HepG2 (cell line): Measurements from ENCODE around the gene ZIC2. TPM values are rescaled to one million over a fixed set of nuclear protein-coding genes. Genes with fewer than 3 reads are reported as not detected.
A peak's percentile ranks its signal among the peaks of the same experiment; 100 is the strongest.

Experiments
- GABPB1 ChIP-seq: IDR thresholded peaks from 2 replicates; pipeline ENCODE4 v1.6.1; 2016; ENCODE audit warnings: mild to moderate bottlenecking, missing genetic modification reagents, moderate library complexity, missing compliant biosample characterization
- HNRNPH1 ChIP-seq: fragments of 200-400 bp; formaldehyde crosslinking; optimal IDR thresholded peaks from 2 replicates; pipeline ENCODE3; 2017; ENCODE audit warnings: mild to moderate bottlenecking, low read depth, low read length
- MIXL1 ChIP-seq: IDR thresholded peaks from 2 replicates; pipeline ENCODE4 v1.6.1; 2016
- NBN ChIP-seq: fragments of 450-650 bp; conservative IDR thresholded peaks from 2 replicates; pipeline ENCODE4 v1.6.1; 2017
- SNRNP70 ChIP-seq: fragments of 200-400 bp; formaldehyde crosslinking; IDR thresholded peaks from 2 replicates; pipeline ENCODE4 v1.6.1; 2017; ENCODE audit warnings: mild to moderate bottlenecking, low read depth, low read length, moderate library complexity
- TEAD3 ChIP-seq: optimal IDR thresholded peaks from 2 replicates; pipeline ENCODE3; 2016; ENCODE audit warnings: borderline replicate concordance
- ZNF737 ChIP-seq: sonication (generic); formaldehyde crosslinking; IDR thresholded peaks from 2 replicates; pipeline ENCODE4 v1.5.0; 2020; ENCODE audit warnings: missing genetic modification reagents, mild to moderate bottlenecking, borderline replicate concordance
- polyA plus RNA-seq, 8 experiments: library from polyadenylated mRNA; depleted of rRNA in 3 of 8; stranded (reverse) in 7 of 8; unstranded in 1 of 8; fragments of >200 nt; fragmentation: Illumina TruSeq in 4 of 8; extraction: Trizol in 4 of 8; gene quantifications; 2 replicates each; pipeline versions ENCODE4 v1.2.1 to v1.2.3, GENCODE V29; 2011 to 2016; ENCODE audit warnings: low read depth in 4 of 8, missing spikeins in 1 of 8, mixed read lengths in 1 of 8; ENCODE audit not compliant: insufficient read depth in 1 of 8
- total RNA-seq, 5 experiments: library from RNA; depleted of rRNA; stranded (reverse); fragments of >200 nt; fragmentation: Illumina TruSeq; extraction: Trizol; gene quantifications; 2 replicates each; pipeline ENCODE4 v1.2.3, GENCODE V29; 2016; ENCODE audit warnings: low read depth in 1 of 5
- TF ChIP-seq, protein P1 (sequence below): IDR thresholded peaks from 2 replicates; pipeline ENCODE4 v1.6.1; 2018; ENCODE audit warnings: missing genetic modification reagents, mild to moderate bottlenecking, missing compliant biosample characterization
- TF ChIP-seq, protein P2 (sequence below): sonication (generic); formaldehyde crosslinking; conservative IDR thresholded peaks from 2 replicates; pipeline ENCODE4 v1.8.0; 2022; ENCODE audit warnings: mild to moderate bottlenecking, moderate library complexity, missing genetic modification reagents
- TF ChIP-seq, protein P3 (sequence below): sonication (generic); formaldehyde crosslinking; IDR thresholded peaks from 2 replicates; pipeline ENCODE4 v1.4.0; 2020; ENCODE audit warnings: mild to moderate bottlenecking, missing genetic modification reagents
- TF ChIP-seq, protein P4 (sequence below): sonication (generic); formaldehyde crosslinking; IDR thresholded peaks from 2 replicates; pipeline ENCODE4 v1.4.0; 2020; ENCODE audit warnings: missing genetic modification reagents
- TF ChIP-seq, protein P5 (sequence below): sonication (generic); formaldehyde crosslinking; IDR thresholded peaks from 2 replicates; pipeline ENCODE4 v1.4.0; 2020; ENCODE audit warnings: mild to moderate bottlenecking, missing genetic modification reagents, borderline replicate concordance

Gene ZIC2
- total and polyA plus RNA-seq, 2 of the 13 experiments (the other 11 are each of a cell fraction or from before 2014, with no cell fraction given) = 0.13 TPM; not detected in 1

DNA sequence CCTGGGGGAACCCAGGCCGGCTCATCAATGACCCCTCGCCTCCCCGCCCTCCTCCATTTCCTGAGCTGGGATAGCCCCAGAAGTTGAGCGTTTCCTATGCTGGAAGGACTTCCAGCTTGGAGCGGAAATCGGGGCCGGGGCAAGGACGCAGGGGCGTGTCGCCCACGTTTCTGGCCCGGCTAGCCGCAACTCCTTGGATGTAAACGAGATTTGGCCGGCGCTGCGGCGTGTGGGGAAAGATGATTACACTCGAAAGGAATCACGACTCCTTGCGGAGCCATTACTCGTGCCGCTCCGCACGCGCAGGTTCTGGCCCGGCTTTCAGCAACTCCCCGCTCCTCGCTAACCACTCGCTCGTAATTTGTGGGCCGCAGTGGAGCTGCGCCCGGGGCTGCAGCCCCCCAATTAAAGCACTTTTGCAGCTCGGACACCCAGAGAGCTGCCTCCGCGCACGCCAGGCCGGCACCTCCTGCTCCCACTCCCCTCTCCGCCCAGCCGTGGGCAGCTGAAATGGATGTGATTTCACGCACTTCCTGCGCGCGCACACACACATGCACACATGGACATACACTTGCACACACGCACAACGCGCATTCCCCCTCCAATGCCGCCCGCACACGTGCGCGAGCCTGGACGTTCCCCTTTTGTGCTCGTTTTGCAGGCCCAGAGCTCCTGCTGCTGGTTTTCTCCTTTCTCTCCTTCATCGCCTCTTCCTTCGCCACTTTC is 25.7 kb upstream of the ZIC2 start (continued):
- TF ChIP-seq, protein P1, sequence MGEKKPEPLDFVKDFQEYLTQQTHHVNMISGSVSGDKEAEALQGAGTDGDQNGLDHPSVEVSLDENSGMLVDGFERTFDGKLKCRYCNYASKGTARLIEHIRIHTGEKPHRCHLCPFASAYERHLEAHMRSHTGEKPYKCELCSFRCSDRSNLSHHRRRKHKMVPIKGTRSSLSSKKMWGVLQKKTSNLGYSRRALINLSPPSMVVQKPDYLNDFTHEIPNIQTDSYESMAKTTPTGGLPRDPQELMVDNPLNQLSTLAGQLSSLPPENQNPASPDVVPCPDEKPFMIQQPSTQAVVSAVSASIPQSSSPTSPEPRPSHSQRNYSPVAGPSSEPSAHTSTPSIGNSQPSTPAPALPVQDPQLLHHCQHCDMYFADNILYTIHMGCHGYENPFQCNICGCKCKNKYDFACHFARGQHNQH (CRISPR knock-in tag) = no peak
- no peak for TF ChIP-seq SNRNP70
- TF ChIP-seq, protein P2, sequence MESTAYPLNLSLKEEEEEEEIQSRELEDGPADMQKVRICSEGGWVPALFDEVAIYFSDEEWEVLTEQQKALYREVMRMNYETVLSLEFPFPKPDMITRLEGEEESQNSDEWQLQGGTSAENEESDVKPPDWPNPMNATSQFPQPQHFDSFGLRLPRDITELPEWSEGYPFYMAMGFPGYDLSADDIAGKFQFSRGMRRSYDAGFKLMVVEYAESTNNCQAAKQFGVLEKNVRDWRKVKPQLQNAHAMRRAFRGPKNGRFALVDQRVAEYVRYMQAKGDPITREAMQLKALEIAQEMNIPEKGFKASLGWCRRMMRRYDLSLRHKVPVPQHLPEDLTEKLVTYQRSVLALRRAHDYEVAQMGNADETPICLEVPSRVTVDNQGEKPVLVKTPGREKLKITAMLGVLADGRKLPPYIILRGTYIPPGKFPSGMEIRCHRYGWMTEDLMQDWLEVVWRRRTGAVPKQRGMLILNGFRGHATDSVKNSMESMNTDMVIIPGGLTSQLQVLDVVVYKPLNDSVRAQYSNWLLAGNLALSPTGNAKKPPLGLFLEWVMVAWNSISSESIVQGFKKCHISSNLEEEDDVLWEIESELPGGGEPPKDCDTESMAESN (CRISPR knock-in tag) = 0 out of 2 replicates have a peak, but pooled peaks have one; percentile 2
- no peak for TF ChIP-seq GABPB1 (CRISPR knock-in tag)
- TF ChIP-seq, protein P3, sequence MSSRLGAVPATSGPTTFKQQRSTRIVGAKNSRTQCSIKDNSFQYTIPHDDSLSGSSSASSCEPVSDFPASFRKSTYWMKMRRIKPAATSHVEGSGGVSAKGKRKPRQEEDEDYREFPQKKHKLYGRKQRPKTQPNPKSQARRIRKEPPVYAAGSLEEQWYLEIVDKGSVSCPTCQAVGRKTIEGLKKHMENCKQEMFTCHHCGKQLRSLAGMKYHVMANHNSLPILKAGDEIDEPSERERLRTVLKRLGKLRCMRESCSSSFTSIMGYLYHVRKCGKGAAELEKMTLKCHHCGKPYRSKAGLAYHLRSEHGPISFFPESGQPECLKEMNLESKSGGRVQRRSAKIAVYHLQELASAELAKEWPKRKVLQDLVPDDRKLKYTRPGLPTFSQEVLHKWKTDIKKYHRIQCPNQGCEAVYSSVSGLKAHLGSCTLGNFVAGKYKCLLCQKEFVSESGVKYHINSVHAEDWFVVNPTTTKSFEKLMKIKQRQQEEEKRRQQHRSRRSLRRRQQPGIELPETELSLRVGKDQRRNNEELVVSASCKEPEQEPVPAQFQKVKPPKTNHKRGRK (CRISPR knock-in tag) = peak; percentile 92; the same call in 1 of the 2 replicates
- no peak for TF ChIP-seq MIXL1 (CRISPR knock-in tag)
- TF ChIP-seq ZNF737 = no peak
- TF ChIP-seq, protein P4, sequence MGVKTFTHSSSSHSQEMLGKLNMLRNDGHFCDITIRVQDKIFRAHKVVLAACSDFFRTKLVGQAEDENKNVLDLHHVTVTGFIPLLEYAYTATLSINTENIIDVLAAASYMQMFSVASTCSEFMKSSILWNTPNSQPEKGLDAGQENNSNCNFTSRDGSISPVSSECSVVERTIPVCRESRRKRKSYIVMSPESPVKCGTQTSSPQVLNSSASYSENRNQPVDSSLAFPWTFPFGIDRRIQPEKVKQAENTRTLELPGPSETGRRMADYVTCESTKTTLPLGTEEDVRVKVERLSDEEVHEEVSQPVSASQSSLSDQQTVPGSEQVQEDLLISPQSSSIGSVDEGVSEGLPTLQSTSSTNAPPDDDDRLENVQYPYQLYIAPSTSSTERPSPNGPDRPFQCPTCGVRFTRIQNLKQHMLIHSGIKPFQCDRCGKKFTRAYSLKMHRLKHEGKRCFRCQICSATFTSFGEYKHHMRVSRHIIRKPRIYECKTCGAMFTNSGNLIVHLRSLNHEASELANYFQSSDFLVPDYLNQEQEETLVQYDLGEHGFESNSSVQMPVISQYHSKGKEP (CRISPR knock-in tag) = no peak
- TF ChIP-seq HNRNPH1 = no peak
- no peak for TF ChIP-seq TEAD3 (CRISPR knock-in tag)
- TF ChIP-seq, protein P5, sequence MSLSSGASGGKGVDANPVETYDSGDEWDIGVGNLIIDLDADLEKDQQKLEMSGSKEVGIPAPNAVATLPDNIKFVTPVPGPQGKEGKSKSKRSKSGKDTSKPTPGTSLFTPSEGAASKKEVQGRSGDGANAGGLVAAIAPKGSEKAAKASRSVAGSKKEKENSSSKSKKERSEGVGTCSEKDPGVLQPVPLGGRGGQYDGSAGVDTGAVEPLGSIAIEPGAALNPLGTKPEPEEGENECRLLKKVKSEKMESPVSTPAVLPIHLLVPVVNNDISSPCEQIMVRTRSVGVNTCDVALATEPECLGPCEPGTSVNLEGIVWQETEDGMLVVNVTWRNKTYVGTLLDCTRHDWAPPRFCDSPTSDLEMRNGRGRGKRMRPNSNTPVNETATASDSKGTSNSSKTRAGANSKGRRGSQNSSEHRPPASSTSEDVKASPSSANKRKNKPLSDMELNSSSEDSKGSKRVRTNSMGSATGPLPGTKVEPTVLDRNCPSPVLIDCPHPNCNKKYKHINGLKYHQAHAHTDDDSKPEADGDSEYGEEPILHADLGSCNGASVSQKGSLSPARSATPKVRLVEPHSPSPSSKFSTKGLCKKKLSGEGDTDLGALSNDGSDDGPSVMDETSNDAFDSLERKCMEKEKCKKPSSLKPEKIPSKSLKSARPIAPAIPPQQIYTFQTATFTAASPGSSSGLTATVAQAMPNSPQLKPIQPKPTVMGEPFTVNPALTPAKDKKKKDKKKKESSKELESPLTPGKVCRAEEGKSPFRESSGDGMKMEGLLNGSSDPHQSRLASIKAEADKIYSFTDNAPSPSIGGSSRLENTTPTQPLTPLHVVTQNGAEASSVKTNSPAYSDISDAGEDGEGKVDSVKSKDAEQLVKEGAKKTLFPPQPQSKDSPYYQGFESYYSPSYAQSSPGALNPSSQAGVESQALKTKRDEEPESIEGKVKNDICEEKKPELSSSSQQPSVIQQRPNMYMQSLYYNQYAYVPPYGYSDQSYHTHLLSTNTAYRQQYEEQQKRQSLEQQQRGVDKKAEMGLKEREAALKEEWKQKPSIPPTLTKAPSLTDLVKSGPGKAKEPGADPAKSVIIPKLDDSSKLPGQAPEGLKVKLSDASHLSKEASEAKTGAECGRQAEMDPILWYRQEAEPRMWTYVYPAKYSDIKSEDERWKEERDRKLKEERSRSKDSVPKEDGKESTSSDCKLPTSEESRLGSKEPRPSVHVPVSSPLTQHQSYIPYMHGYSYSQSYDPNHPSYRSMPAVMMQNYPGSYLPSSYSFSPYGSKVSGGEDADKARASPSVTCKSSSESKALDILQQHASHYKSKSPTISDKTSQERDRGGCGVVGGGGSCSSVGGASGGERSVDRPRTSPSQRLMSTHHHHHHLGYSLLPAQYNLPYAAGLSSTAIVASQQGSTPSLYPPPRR (CRISPR knock-in tag) = no peak
- no peak for TF ChIP-seq NBN
